ENCODE data around the gene PCDH1.

Gene PCDH1

GRCh38 chr5:141872496-141873356 lies 5.5 kb downstream of the PCDH1 start:
- no peak for DNase-seq

- DNase-seq, result no peak
Measured at GRCh38 chr5:141871870-141872269, 6.3 kb downstream of the PCDH1 start.

- DNase-seq, result no peak
Measured at GRCh38 chr5:141870871-141871270, 7.3 kb downstream of the PCDH1 start.

- no peak for DNase-seq
Measured at GRCh38 chr5:141870228-141870627, 8.0 kb downstream of the PCDH1 start.

- no peak for DNase-seq
Measured at GRCh38 chr5:141869514-141869913, 8.7 kb downstream of the PCDH1 start.

- DNase-seq, result no peak
Measured at GRCh38 chr5:141869040-141869439, 9.2 kb downstream of the PCDH1 start.

- DNase-seq, result no peak
Measured at GRCh38 chr5:141868541-141868940, 9.7 kb downstream of the PCDH1 start.

- DNase-seq, result no peak
Measured at GRCh38 chr5:141867651-141868050, 10.6 kb downstream of the PCDH1 start.

GRCh38 chr5:141867139-141867538 lies 11.1 kb downstream of the PCDH1 start:
- no peak for DNase-seq

GRCh38 chr5:141866096-141866495 lies 12.1 kb downstream of the PCDH1 start:
- no peak for DNase-seq

GRCh38 chr5:141865406-141865805 lies 12.8 kb downstream of the PCDH1 start:
- no peak for DNase-seq

GRCh38 chr5:141864371-141865370 lies 13.5 kb downstream of the PCDH1 start:
- DNase-seq, result no peak

- no peak for DNase-seq
Measured at GRCh38 chr5:141863569-141864178, 14.5 kb downstream of the PCDH1 start.

GRCh38 chr5:141862936-141863543 lies 15.2 kb downstream of the PCDH1 start:
- no peak for DNase-seq

GRCh38 chr5:141861194-141861593 lies 17.0 kb downstream of the PCDH1 start:
- DNase-seq, result no peak

- DNase-seq, result no peak
Measured at GRCh38 chr5:141858079-141858765, 20.0 kb downstream of the PCDH1 start.

GRCh38 chr5:141857226-141857625 lies 21.0 kb downstream of the PCDH1 start:
- no peak for DNase-seq

- no peak for DNase-seq
Measured at GRCh38 chr5:141856037-141856790, 22.0 kb downstream of the PCDH1 start.

- DNase-seq, result no peak
Measured at GRCh38 chr5:141855265-141856036, 22.8 kb downstream of the PCDH1 start.

- no peak for DNase-seq
Measured at GRCh38 chr5:141853895-141854626, 24.1 kb downstream of the PCDH1 start.

Measured in activated T-cell treated with anti-CD3 and anti-CD28 coated beads for 4 hours (primary cell).